GM18505 (cell line): ENCODE results near the gene PPIL6.

Experiments used
- ATAC-seq: cut with Tn5 transposase; IDR thresholded peaks from one replicate; pipeline ENCODE4 v1.9.1; 2021; ENCODE audit not compliant: unreplicated experiment
- POLR2A ChIP-seq: IDR thresholded peaks from 4 replicates; pipeline ENCODE4 v1.6.1; 2011; ENCODE audit warnings: borderline replicate concordance; ENCODE audit not compliant: insufficient read depth, insufficient read length; ENCODE audit errors: extremely low read depth

PPIL6 gene

DNA sequence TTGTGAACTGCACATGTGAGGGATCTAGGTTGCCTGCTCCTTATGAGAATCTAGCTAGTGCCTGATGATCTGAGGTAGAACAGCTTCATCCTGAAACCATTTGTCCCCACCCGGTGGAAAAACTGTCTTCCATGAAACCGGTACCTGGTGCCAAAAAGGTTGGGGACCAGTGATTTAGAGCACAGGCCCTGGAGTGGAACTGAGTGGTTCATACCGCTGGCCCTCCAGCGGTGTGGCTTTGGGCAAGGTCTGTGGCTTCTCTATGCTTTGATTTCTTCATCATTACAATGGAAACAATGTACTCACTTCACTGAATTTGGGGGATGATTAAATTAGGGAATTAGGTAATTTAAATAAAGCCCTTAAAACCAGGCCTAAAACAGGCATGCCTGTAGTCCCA lies 94.4 kb downstream of the PPIL6 start:
- no peak for ATAC-seq
- no peak for TF ChIP-seq POLR2A

- no peak for TF ChIP-seq POLR2A
- ATAC-seq, result no peak
These were observed 96.2 kb downstream of the PPIL6 start for GRCh38 chr6:109344226-109344625.

DNA sequence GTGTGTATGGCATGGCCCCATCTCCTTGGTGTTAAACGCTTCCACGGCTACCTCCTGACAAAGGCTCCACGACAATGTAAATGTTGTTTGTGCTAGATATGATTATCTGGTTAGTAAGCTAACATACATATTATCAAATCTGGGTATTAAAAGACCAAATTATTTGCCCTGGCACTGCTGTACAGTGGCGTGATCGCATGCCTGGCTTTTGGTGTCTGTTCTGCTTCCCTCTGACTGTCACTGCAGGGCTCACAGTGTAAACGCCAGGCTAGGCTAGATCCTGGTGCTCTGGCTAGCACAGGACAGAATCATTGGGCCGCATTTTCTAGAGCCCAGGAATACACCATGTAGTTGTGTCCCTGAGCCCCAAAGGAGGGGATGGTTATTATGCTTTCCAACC lies 96.9 kb downstream of the PPIL6 start:
- no peak for ATAC-seq

DNA sequence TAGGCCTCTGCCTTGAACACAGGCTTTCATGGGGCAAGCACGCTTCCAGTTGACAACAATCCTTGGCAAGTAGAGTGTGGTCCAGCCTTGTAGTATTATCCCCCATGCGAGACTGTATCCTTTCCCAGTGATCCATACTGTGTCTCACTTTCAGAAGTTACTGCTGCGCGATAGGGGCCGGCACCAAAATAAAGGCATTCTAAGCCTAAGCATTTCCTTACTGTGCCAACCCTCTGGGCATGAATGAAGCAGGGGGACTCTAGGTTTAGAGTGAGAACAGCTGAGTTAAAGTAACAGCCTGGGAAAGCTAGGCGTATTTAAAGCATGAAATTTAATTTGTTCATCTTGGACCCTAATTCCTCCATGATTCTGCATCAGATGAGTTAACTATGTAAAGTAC lies 97.5 kb downstream of the PPIL6 start:
- ATAC-seq, result no peak
- no peak for TF ChIP-seq POLR2A

More for the DNA sequence above, 96.9 kb downstream of the PPIL6 start:
- no peak for TF ChIP-seq POLR2A

- ATAC-seq, result no peak
- no peak for TF ChIP-seq POLR2A
These were observed 97.9 kb downstream of the PPIL6 start for GRCh38 chr6:109342506-109342905.

GRCh38 chr6:109340811-109341210 lies 99.6 kb downstream of the PPIL6 start:
- TF ChIP-seq POLR2A, result no peak
- no peak for ATAC-seq
